ENCODE measurements around the gene NOX3.

- TF ChIP-seq CTCF (IDR thresholded peaks at IDR 0.05 in 8 of 11, conservative IDR thresholded peaks at IDR 0.05 in 3 of 11) = no peak
- no peak for TF ChIP-seq POLR2AphosphoS5 (IDR thresholded peaks at IDR 0.05)
- TF ChIP-seq POLR2A (IDR thresholded peaks at IDR 0.05) = no peak
Measured at GRCh38 chr6:155398221-155398620, 57.4 kb downstream of the NOX3 start.
